NCI-H446 treated with DMSO at 0.1 percent for 48 hours (cell line): ENCODE measurements around the gene FAM124B.

Source experiments
- DNase-seq: peaks from one replicate; lab custom pipeline; 2025; lab: John Stamatoyannopoulos, UW

FAM124B gene, protein sequence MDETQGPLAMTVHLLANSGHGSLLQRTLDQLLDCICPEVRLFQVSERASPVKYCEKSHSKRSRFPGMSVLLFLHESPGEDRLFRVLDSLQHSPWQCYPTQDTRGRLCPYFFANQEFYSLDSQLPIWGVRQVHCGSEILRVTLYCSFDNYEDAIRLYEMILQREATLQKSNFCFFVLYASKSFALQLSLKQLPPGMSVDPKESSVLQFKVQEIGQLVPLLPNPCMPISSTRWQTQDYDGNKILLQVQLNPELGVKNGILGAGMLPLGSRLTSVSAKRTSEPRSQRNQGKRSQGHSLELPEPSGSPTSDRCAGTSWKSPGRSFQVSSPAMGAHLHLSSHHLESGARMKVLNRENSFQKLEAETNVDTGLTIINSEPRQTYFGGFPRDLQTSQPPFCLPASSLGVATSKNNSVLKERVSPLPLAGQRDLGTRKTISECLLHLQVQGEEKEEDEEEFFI

DNA sequence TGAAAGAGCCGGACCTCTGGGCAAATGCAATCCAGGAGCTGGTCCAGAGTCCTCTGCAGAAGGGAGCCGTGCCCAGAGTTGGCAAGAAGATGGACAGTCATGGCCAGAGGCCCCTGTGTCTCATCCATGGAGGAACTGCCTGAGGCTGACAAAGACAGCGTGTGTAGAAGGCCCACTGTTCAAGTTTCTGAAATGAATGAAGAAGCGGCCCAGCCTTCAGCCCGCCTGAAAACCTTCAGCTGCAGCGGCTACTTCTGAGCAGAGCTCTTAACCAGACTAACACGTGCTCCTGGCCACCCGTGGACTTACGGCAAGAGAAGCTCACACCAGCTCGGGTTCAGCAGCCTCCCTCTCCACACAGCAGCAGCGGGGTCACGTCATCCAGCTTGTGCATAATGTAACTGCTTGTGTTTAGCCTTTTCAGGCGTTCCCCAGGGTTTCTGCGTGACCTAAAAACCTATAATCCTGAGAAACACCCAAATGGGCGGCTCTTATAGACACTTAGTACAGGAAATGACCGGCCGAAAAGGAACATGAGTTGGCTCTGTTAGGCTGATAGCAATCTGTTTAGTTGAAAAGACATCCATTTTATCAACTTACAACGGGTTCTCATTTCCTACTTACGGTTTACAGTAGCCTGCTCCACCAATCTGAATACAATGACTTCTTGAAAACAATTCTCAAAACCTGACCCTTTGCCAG is at the start of gene FAM124B:
TSS of gene FAM124B (minus strand) at position 467 of the 702 bp plus-strand sequence. CDS start at position 128, 339 bp downstream.
- peak; percentile 82 for DNase-seq

DNA sequence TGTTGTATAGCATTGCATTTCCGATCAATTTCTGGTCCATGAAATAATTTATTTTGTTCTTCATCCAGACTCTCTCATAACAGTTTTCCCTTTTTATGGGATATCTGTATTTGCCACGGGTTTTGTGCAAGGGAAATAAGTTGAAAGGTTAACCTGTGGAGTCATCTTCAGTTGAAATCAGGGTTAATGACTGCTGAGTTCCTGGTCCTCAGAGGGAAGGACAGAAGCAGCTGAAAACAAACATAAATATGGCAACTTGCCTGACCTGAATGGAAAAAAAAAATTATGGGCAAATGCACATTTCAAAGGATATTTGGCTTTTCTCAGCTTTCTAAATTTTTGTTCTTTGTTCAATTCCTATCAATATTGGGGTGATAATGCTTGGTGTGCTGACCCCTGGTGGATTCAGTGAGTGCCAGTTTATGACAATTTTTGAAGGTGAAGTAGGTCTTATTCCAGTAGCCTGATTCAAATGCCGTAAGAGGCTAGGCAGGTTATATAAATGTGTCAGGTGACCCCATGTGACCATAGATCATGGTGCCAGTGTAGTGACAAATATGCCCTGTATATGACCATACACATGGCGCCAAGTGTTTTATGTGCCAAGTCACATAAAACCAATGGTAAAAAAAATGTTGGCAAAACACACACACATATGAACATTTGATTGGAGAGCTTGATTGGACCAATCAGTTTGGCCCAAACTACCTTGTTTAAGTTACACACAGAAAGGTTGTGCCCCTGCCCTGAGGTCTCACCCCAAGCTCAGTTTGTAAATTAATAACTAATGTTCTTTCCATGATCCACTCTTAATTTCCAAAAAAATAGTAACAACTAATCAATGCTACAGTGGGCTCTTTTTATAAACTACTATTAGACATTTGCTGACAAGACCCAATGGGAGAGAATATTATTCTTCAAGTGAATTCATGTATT is 47.6 kb upstream of the FAM124B start:
- DNase-seq: peak; percentile 41

GRCh38 chr2:224448236-224448635 is 46.3 kb upstream of the FAM124B start:
- DNase-seq: no peak

GRCh38 chr2:224444783-224445182 is 42.9 kb upstream of the FAM124B start:
- DNase-seq: no peak

GRCh38 chr2:224444021-224444420 is 42.1 kb upstream of the FAM124B start:
- no peak for DNase-seq

DNA sequence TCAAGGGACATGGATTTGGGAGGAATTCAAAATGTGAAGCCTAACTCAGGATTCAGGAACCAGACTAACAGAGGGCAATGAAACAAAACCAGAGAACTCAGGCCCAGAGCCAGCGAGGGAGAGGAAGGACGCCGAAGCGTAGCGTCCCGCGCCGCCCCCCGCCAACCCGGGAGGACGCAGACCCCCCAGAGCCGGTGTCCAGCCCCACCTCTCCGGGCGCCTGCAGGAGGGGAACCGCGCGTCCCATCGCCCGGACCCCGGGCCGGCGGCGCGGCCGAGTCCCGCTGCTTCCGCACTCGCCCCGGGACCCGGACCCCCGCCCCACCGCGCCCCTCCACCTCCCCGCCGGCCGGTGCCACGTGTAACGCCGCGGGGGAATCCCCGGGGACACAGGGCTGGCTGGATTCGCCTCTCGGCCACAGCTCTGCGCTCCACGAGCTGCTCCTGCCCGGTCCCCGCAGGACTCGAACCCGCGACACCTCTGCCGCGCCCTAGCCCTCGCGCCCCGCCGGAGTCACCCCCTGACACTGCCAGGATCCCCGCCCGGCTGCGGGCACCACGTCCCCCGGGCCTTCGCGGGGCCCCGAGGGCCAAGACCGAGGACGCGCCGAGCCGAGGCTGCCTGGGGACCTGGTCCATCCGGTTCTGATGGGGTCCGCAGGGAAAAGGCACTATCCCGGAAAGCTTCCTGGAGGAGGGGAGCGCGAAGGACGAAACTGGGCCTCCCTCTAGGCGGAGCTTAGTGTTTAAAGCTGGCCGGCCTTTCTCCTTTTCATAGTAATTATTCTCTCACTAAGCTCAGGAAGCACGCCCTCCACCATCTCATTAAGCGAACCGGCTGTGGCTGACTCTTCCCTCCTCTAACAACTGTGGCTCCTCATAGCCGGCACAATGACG is 40.4 kb upstream of the FAM124B start:
- DNase-seq: no peak

GRCh38 chr2:224440988-224441387 is 39.1 kb upstream of the FAM124B start:
- DNase-seq: no peak

GRCh38 chr2:224438726-224439125 is 36.8 kb upstream of the FAM124B start:
- no peak for DNase-seq

DNA sequence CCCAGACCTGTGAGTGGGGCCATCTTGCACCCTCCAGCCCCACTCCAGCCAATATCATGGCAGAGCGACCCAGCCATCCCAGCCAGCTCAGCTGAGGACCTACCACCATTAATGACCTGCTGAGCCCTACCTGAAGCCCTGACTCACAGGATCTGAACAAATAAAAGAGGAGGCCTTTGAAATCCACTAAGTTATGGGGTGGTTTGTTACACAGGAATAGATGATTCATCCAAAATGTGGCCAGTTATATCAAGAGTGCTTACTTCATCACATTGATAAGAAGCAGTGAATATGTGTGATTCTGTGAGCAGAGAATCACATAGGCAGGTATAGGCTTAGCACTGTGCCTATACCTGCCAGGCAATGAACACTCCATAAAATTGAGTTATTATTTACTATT is 34.7 kb upstream of the FAM124B start:
- no peak for DNase-seq

GRCh38 chr2:224434618-224435017 is 32.7 kb upstream of the FAM124B start:
- no peak for DNase-seq

DNA sequence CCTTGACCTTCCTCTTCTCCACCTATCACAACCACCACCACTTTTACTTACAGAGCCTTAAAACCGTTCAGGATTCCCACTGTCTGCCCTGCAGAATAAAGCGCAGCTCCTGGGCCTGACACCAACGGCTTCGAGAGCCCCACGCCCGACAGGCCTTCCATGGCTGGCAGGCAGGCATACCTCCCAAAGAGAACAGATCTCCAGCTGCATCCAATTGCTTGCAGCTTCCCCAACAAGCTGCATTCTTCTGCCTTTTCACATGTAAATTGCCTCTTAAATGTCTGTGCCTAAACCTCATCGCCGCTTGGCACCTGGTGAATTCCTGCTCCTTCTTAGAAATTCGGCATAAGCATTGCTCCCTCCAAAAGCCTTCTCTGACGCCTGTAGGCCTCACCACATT is 31.5 kb upstream of the FAM124B start:
- DNase-seq: no peak

GRCh38 chr2:224432003-224432579 is 30.2 kb upstream of the FAM124B start:
- no peak for DNase-seq

DNA sequence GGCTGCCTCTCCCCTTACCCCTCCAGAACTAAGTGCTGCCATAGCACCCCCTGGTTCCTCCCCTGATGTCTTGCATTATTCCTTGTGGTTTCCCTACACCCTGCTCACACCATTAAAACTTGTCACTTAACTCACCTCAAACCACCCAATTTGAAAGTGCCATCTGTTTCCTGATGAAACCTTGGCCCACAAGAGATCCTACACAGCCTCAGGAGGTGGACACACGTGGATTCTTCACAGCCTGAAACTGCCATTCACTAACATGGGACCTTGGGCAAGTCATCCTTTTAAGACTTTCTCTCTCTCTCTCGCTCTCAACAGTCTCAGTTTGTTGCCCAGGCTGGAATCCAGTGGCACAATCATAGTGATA is 27.5 kb upstream of the FAM124B start:
- no peak for DNase-seq

GRCh38 chr2:224428787-224429440 is 27.0 kb upstream of the FAM124B start:
- DNase-seq: no peak

GRCh38 chr2:224427471-224427870 is 25.6 kb upstream of the FAM124B start:
- no peak for DNase-seq

GRCh38 chr2:224426656-224427055 is 24.7 kb upstream of the FAM124B start:
- DNase-seq: no peak

- no peak for DNase-seq
Observed at GRCh38 chr2:224421065-224421464, 19.2 kb upstream of the FAM124B start.

- no peak for DNase-seq
Observed at GRCh38 chr2:224417947-224418346, 16.0 kb upstream of the FAM124B start.

DNA sequence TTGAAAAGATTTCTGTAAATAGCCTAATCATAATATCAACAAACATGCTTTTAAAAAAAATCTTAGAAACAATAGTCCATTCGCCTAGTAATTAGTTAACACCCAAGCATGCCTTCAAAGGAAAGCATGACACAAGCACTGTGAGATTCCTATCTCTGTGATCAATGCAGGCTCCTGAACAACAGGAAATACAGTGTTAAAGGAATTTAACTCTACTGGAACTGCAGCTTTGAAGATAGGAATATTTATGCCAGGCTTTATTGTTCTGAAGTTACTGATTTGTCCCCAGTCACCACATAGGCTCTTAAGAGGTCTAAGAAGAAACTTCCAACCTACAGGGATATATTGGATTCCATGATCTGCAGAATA is 15.4 kb upstream of the FAM124B start:
- no peak for DNase-seq

DNA sequence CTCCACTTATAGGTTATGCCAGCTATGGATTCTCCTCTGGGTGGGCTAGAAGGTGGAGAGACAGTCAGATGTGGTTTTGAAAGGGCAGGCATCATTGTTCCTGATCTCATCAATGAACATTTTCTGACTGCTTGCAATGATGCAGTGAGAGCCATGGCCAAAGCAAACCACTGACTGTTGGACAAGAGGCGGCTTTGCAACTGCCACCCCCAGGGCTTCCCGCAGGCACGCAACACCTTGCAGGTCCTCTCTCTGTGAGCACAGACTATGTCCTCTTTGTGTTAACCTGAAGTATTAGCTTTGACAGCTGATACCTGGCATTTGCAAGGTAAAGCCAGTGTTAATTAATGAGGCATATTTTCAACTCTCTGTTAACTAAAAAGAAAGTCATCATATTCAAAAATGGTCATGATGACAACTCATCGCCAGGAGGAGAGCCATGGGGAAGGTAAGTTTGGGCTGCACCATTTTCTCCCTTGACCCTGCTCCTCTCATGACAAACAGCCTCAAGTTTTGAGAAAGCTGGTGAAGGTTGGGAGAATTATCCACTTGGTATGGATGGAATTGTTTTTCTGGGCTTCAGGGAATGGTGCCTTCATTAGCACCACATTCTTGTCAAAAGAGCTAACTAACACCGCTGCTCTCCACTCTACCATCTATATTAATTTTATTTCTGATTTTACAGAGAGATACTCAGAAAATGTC is 14.9 kb upstream of the FAM124B start:
- no peak for DNase-seq
